Activated gamma-delta T cell (primary cell): Measurements from ENCODE around the gene SHLD1.

ENCODE experiments used
- DNase-seq: peaks from one replicate; lab custom pipeline; 2025; lab: John Stamatoyannopoulos, UW

SHLD1 gene

DNA sequence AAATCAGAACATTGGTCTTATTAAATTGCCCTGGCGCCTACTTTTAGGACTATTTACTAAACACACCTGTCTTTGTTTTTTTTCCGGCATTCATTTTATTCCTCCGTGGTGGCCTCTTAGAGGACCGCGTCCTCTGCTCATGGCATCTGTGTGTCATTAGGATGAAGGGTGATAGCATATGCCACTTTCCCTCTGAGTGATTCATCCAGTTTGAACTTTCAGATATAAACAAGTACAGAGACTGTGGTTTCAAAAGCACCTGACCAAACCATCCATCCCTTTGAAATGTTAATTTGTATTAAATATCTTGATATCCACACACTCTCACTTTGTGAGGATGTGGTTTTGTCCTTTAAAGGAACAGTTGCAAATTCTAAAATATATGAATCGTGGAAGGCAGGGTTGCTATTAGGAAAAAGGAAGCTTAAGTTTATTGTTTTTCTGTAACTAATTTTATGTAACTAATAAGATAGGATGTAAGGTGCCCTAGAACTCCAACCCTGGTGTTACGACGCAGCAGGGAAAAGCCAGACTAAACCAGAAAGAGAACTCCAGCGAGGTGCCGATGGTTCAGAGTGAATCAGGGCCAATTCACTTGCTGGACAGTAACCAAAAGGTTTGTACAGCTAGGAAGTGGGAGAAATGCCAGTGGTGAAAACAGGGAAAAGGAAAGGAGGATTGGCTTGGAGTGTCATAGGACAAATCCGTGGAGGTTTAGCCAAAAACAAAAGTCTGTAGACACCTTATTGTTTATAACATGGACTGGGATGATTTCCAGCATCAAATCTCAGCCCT is 98.7 kb downstream of the SHLD1 start:
- DNase-seq, result no peak

DNA sequence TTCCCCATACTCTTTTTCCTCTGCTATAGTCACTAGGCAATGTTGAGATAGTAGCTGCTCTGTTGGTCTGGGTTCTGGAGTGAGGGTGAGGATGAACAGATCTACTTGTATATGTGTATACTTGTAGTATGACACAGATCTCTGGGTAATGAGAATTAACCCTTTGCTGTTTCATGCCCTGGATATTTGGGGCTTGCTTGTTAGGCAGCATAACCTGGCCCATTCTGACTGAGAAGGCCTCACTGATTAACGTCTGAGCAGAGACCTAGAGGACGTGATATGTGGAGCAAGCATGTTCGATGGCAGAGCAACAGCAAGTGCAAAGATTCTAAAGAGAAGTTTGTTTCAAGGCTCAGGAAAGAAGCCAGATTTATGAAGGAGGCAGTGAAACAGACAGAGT is 105.7 kb downstream of the SHLD1 start:
- no peak for DNase-seq

DNA sequence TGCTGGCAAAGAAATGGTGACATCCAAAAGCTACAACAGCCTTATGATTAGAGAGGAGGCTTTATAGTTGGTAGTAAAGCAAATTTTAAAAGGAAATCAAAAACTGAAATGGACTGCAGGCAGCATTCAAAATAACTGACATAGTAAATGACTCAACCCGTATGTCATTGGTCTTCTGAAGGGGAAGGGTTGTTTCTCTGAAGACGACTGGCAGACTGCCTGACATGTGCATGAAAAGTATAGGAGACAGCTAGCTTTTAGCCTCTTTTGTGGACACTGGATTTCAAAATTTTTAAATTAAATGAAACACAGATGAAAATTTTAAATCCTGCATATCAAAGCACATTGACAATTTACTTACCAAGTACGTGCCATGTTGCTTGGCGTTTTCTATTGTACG is 109.4 kb downstream of the SHLD1 start:
- no peak for DNase-seq

DNA sequence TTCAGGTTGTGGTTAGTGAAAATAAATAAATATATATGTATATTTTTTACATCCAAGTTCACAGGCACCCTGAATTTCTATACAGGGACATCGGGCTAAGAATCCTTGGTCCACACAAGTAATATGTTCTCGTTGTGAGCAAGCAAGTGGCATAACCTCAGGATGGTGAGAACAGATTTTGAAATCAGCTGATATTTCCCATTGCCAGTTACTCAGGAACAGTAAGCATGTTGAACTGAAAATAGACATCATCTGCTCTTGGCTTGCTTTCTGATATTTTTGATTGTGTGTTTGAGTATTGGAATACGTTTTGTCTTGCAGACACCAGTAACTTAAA is 112.5 kb downstream of the SHLD1 start:
- DNase-seq, result no peak

DNA sequence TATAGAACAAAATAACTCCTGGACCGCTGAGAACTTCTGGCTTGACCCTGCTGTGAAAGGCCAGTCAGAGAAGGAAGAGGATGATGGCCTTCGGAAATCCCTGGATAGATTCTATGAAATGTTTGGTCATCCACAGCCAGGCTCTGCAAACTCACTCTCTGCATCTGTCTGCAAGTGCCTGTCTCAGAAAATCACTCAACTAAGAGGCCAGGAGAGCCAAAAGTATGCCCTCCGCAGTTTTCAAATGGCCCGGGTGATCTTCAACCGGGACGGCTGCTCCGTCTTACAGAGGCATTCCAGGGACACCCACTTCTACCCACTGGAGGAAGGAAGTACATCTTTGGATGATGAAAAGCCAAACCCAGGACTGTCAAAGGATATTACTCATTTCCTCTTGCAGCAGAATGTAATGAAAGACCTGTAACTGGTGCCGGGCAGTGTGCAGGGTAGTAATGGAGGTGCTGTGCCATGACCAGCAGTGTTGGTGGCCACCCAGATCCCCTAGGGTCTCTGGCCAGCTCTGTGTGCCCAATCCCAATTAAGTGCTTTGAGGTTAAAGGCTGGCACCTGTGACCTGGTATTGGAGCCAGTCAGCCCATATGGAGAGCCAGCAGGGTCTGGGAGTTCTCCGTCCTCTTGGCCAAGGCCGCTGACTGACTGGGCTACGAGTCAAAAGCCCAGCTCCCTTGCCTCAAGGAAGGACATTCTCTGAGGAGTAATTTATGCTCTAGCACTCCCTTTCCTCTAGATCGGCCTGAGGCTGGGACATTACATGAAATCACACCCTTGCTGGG is 113.0 kb downstream of the SHLD1 start:
- no peak for DNase-seq

DNA sequence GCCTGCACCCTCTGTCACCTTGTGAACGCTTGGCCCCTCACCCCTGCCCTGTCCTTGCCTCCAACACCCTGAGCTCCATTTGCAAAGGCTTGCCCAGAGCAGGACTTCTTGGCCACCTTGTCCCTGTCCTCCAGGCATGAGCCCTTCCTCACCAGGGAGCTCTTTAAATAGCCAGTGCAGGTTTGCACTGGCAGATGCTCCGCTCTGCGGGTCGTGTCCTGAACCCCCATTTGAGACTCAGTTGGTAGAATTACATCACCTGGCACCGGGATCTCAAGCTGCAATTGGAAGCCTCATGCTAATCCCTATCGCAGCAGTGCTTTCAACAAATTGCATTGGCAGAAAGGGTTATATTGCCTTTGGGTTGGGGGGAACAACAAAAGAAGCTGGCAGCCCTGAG is 114.2 kb downstream of the SHLD1 start:
- DNase-seq, result no peak

DNA sequence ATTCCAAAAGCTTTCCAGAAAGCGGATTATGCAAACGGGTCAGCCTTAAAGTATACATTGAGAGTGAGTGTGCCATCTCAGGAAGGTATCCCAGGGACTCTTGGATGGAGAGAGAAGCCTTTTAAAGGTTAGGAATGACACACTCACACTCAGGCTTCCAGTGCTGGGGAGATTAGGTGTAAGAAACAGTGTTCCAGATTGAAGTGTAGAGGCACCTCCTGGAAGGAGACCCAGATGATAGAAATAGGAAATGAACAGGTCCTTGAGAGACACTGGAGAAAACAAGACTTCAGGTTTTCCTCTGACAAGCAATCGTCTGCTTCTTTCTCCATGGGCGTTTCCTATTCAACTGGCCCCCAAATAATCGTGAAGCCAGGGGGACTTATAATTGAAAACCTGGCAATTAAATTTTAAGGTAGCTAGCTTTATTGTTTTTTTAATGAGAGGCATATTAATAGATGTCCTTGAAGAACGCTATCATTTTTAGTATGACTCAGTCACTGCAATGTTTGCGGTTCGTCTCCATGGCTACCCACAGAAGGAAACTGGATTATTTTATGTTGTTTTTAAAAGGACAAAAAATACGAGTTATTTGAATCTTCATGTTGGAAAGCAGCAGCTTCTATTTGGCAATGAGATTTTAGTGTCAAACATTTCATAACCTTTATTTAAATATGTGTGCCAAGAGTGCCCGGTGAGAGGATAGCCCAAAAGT is 114.8 kb downstream of the SHLD1 start:
- DNase-seq, result no peak

DNA sequence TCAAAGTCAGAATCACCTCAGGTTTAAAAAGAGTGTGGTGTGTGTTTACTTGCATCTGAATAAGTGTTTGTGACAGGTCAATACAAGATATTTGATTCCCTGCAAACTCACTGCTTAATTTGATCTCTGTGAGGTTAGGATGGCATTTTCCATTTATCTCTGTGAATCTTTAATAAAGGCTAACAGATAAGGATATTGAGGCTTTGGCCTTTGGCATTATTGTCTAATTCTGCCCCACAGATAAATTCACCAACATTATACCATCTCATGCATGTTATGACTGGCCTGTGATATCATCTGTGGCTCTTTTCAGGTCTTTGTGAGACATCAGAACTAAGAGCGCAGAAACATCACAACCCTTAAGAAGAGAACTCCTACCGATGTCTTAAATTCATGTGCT is 115.4 kb downstream of the SHLD1 start:
- DNase-seq, result no peak

DNA sequence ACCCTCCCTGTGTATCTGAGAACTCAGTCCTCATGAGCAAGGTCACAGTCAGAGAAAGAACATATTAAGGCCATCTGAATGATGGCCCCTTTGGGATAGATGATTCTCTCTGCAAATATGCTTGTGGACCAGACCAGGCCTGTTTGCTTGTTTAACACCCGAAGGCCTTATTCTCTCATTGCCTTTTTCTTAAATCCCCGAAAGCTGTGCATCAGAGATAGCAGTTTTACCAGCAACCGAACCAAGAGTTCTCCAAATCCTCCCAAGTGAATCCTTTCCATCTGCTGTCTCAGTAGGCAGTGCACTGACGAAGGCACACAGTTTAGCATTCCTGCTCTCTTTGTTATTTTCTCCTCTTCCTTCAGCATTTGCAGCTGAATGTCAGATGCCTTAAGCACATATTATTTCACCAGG is 120.4 kb downstream of the SHLD1 start:
- no peak for DNase-seq

DNA sequence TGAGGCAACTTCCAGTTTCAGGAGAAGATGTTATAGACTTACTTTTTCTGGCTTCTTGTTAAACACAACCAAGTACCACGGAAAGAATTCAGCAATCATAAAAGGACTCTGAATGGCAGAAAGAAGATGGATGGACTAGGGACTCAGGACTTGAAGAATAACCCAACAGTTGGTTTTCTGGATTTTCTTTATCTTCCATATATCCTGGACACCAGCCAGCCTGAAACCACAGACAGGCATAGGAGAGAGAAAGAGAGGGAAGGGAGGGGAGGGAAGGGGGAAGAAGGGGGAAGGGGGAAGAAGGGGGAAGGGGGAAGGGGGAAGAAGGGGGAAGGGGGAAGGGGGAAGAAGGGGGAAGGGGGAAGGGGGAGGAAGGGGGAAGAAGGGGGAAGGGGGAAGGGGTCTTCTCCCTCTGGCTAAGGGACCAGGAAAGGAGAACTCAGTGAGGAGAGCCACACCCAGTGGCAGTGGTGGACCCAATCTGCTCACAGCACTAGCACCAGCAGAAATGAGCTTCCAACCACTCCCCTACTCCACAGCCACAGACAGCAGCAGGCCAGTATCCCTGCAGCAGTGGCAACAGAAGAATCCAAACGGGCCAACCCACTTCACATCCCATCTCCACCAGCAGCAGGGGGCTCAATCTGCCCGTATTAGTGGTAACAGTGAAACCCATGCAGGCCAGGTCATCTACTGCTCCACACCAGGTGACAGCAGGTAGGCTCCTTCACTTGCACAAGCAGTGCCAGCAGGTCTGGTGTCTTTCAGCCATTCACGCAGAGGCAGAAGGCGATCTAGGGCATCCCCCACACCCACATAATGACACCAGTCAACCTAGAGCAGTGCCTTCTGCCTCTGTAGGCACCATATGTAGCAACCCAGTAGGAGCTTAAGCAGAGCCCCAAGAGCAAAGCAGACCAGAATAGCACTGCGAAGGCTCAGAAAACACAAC is 121.5 kb downstream of the SHLD1 start:
- DNase-seq, result no peak

DNA sequence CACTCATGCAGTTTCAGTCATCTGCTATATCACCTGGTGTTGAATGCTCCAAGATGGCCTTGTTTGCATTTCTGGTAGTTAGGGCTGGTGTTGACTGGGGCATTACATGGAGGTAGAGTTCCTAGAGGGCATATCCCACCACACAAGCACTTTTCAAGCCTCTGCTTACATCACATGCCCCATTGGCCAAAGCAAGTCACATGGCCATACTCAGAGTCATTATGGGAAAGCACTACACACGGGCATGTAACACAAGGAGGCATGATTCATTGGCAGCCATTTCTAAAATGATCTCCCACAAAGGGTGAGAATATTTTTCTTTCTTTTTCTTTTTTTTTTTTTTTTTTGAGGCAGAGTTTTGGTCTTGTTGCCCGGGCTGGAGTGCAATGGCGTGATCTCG is 126.9 kb downstream of the SHLD1 start:
- no peak for DNase-seq

DNA sequence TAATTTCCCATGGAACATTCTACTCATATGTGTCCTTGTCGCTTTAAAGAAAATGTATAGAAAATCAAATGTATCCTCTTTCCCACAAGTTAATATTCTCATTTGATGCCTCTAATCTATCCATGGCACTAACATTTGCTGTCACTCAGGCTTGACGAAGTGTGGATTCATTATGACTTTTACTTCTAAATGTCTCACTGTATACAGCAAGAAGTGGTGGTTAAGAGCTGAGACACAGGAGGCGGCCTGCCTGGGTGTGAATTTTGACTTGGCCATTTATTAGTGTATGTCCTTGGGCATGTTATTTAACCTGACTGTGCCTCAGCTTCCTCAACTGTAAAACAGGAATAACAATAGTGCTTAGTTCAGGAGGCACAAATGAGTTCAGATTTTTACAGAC is 130.1 kb downstream of the SHLD1 start:
- no peak for DNase-seq

DNA sequence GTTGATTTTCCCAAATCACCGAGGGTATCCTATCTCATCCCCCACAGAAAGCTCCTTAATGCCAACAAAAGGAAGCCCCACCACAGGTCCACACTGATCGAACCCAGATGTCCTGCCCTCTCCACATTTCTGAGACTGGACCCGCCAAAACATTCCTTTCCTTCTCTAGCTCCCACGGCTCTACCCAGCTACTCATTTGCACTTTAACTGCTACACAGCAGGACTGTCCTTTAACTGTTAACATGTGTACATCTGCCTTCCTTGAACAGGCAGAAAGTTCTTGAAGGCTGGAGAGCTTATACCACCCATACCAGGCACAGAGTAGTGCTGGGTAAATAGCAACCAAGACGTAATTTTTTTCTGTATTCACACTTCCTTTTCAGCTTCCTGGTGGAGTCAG is 131.5 kb downstream of the SHLD1 start:
- DNase-seq, result no peak

DNA sequence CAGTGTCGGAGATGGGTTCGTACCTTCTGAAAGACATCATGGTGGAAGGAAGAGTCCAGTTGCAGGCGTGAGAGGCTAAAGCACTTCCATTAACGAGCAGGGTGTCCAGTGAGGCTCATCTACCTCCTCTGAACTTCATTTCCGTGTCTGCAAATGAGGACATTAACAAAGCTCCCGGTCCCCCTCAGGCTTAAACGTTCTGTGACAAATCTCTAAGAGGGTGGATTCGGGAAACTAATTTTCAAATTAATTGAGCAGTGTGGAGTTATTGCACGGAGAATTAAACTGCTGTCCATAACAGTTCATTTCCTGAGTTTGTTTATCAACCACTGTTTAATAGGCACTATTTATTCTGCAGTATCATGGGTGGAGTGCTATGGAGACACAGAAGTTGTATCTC is 132.0 kb downstream of the SHLD1 start:
- DNase-seq, result no peak

DNA sequence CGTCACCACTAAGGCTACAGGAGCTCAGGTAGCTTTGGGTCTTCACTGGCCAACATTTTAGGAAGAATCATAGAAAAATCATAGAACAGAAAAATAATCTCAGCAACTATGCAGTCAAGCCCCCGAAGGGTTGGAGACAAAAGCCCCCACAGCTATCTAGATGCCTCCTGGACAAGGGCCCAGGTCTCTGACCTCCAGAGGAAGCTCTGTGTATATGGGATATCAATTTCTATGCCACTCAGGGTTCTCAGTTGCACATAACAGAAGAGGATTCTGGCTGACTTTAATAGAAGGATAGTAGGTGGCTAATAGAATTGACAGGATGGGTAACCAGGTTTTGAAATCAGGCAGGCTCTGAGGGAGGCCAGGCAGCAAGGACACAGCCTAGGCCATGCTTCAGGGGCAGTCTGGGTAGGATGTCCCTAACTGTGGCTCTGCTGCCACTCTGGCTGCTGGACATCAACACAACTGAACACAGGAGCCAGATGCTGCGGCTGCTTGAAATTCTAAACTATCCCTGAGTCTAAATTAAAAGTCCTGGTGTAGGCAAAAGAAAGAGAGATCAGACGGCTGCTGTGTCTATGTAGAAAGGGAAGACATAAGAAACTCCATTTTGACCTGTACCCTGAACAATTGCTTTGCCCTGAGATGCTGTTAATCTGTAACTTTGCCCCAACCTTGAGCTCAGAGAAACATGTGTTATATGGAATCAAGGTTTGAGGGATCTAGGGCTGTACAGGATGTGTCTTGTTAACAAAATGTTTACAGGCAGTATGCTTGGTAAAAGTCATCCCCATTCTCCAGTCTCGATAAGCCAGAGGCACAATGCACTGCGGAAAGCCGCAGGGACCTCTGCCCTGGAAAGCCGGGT is 134.5 kb downstream of the SHLD1 start:
- no peak for DNase-seq

DNA sequence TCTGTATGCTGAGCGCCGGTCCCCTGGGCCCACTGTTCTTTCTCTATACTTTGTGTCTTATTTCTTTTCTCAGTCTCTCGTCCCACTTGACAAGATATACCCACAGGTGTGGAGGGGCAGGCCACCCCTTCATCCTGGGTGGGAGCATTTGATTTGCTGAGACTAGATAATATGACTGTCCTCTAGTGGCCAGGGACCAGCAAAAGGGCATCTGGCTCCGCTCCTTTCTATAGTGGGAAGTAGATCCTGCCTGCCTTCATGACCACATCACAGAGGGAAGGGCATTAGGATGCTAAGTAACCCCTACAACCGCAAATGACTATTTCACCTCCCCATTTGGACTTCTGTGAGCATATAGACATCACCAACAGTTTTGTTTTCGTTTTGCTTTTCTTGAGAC is 135.7 kb downstream of the SHLD1 start:
- DNase-seq, result no peak

DNA sequence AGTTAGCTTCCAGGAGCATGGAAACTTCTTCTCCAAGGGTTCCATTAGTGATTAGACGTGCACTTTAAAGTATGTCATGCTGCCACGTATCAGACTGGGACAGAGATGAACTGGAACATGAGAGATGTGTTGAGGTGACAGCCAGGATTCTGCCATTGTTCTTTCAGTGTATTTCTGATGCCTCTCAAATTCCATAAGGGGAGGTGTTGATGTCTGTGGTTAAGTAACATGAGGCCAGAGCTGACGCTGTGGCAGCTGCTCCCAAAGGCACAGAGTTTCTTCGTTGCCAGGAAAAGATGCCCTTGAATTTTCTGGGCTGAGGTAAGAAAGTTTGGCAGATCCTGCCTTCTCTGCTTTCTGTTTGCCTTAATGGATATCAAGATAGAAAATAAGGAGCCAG is 136.6 kb downstream of the SHLD1 start:
- DNase-seq, result no peak

DNA sequence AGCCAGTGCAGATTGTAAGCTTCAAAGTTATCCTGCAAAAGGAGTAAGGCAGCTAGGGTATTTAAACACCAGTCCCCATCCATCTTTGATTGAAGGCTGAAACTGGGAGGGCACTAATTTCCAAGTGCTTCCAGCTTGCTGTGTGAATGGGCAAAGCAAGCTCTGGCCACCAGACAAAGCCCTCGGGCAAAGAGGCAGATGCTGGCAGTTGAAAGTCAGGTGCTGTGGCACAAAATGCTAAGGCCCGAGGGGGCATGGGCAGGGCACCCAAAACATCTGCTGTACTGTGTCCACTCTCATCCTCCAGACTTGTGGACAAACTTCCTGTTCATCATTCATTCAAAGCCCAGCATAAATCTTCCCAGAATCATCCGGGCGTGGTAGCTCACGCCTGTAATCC is 137.2 kb downstream of the SHLD1 start:
- DNase-seq, result no peak

DNA sequence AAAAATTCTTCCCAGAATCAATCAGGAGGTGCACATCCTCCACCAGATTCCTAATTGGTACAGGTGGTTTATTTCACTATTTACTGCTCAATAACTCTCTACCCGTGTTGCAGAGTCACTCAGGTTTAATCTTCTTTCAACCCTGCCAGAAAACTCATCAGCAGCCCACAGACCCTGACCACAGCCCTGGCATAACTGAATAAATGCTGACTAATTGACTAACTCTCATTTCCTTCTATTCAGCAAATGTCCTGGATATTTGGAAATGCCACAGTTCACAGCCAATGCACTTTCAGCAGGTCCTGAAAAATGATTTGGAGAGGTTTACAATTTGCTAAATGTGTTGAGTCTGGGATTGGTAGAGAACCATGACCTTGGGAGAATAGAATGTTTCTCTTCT is 137.8 kb downstream of the SHLD1 start:
- no peak for DNase-seq

DNA sequence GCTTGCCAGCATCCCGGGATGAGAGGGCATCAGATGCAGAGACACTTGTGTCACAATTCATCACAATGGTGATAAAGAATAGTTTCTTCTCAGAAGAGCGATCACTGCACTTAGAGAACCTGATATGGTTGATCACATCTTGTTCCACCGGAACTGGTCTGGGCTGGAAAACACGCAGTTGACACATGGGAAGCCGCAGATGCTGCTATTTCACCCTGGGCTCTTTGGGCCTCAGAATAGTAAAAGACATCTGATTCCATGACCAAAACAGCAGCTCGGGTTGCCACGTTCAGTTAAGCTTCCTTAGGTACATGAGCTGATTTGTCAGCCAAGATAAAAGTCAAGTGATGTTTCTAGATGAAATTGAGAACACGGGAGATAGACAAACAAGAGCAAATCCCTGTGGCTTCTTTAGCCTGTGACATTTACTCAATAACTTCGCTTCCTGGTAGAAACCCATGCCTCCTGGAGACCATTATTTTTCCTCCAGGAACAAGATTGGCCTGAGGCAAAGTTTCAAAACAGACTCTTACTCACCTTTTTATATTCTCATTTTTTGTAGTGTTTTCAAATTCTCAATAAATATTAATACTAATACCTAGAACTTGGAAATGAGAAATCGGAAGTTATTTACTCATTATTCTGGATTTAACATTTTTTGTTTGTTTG is 140.7 kb downstream of the SHLD1 start:
- DNase-seq, result no peak
